Endothelial cell of umbilical vein (primary cell): ENCODE data around the gene ANKRD28. TPM values are rescaled to one million over a fixed set of nuclear protein-coding genes. Genes with fewer than 3 reads are reported as not detected.

Experiments used
- BruUV-seq: library from RNA; stranded (reverse); fragments of 400-500 nt; replicated peaks from 2 replicates; lab custom pipeline; 2021; lab: Mats Ljungman, UMichigan
- CTCF ChIA-PET: fragments of 300-600, 350-600 bp; sonication (Branson Sonifier 250); formaldehyde crosslinking; loops from one replicate; lab custom pipeline; 2021; ENCODE audit warnings: antibody characterized with exemption, inconsistent platforms; lab: Charles Lee
- POLR2A ChIA-PET: fragments of 300-600, 350-600 bp; sonication (Branson Sonifier 250); formaldehyde crosslinking; loops from one replicate; lab custom pipeline; 2021; ENCODE audit warnings: antibody characterized with exemption, inconsistent platforms; lab: Charles Lee
- DNase-seq: peaks from one replicate; pipeline ENCODE4 v3.0.0-alpha.2; 2011; ENCODE audit warnings: low read depth, low spot score
- FAIRE-seq: peaks from 2 replicates; lab custom pipeline; 2011; peaks lifted over from hg19 to GRCh38; lab: Jason Lieb, UNC
- H2AFZ ChIP-seq: 2 replicates; pipeline ENCODE4 v1.6.0; 2012; ENCODE audit warnings: low read depth, low read length, control low read depth, inconsistent platforms
- H3K27ac ChIP-seq: 2 replicates; pipeline ENCODE4 v1.5.1; 2011; ENCODE audit warnings: low read depth, mild to moderate bottlenecking, control low read depth, low read length, moderate library complexity; ENCODE audit not compliant: insufficient read depth
- H3K27me3 ChIP-seq, 2 experiments: 2 replicates each; pipeline versions ENCODE4 v1.6.0 to v1.6.1; 2011; ENCODE audit warnings: low read length in 2 of 2, mixed read lengths in 1 of 2; ENCODE audit not compliant: control insufficient read depth in 2 of 2, insufficient read depth in 2 of 2
- H3K36me3 ChIP-seq, 2 experiments: 2 replicates in 1 of 2; 3 replicates in 1 of 2; pipeline ENCODE4 v1.5.1; 2011; ENCODE audit warnings: low read length in 2 of 2, mild to moderate bottlenecking in 1 of 2, moderate library complexity in 1 of 2; ENCODE audit not compliant: control insufficient read depth in 2 of 2, insufficient read depth in 2 of 2; ENCODE audit errors: extremely low read depth in 1 of 2
- H3K4me1 ChIP-seq: 3 replicates; pipeline ENCODE4 v1.5.1; 2011; ENCODE audit warnings: mild to moderate bottlenecking, low read length; ENCODE audit not compliant: control insufficient read depth, insufficient read depth; ENCODE audit errors: extremely low read depth
- H3K4me2 ChIP-seq: 2 replicates; pipeline ENCODE4 v1.6.1; 2011; ENCODE audit warnings: low read length, control low read depth, mixed read lengths; ENCODE audit not compliant: insufficient read depth
- H3K4me3 ChIP-seq, 3 experiments: fragments of 200-600 bp in 1 of 3; sonication (generic), shearing (Covaris generic) in 1 of 3; replicated peaks in 1 of 3; 2 replicates each; pipeline ENCODE4 v1.5.1; 2011 to 2016; ENCODE audit warnings: control low read depth in 3 of 3, low read length in 3 of 3, mild to moderate bottlenecking in 2 of 3, inconsistent platforms in 1 of 3, low read depth in 1 of 3, moderate library complexity in 1 of 3; ENCODE audit not compliant: insufficient read depth in 1 of 3
- H3K79me2 ChIP-seq: 2 replicates; pipeline ENCODE4 v1.6.0; 2012; ENCODE audit warnings: low read length, inconsistent platforms; ENCODE audit not compliant: control insufficient read depth, insufficient read depth
- H3K9ac ChIP-seq: replicated peaks from 2 replicates; pipeline ENCODE3; 2011; ENCODE audit warnings: low read length, control low read depth; ENCODE audit not compliant: insufficient read depth; ENCODE audit errors: extremely low read depth
- H3K9me1 ChIP-seq: replicated peaks from 3 replicates; pipeline ENCODE4 v1.6.0; 2011; ENCODE audit warnings: mild to moderate bottlenecking, low read length; ENCODE audit not compliant: control insufficient read depth, insufficient read depth; ENCODE audit errors: extremely low read depth
- H3K9me3 ChIP-seq: replicated peaks from 2 replicates; pipeline ENCODE4 v1.5.1; 2012; ENCODE audit warnings: low read length, inconsistent platforms; ENCODE audit not compliant: control insufficient read depth, insufficient read depth
- H4K20me1 ChIP-seq: replicated peaks from 2 replicates; pipeline ENCODE3; 2011; ENCODE audit warnings: mild to moderate bottlenecking, low read length; ENCODE audit not compliant: control insufficient read depth, insufficient read depth; ENCODE audit errors: extremely low read depth
- CTCF ChIP-seq, 2 donors: IDR thresholded peaks; 1 replicate in 1 of 2; 2 replicates in 1 of 2; pipeline ENCODE4 v1.5.1; 2011; ENCODE audit warnings: low read length in 2 of 2, mild to moderate bottlenecking in 2 of 2, moderate library complexity in 2 of 2, control low read depth in 1 of 2, inconsistent platforms in 1 of 2, low read depth in 1 of 2; ENCODE audit not compliant: insufficient read depth in 1 of 2; ENCODE audit errors: extremely low read depth in 1 of 2
- EZH2 ChIP-seq: IDR thresholded peaks from 2 replicates; pipeline ENCODE4 v1.6.1; 2012; ENCODE audit warnings: borderline replicate concordance, low read depth, mild to moderate bottlenecking, moderate library complexity, low read length, inconsistent platforms; ENCODE audit not compliant: severe bottlenecking
- FOS ChIP-seq: IDR thresholded peaks from 2 replicates; pipeline ENCODE4 v1.6.1; 2011; ENCODE audit warnings: mild to moderate bottlenecking, low read length, moderate library complexity, borderline replicate concordance; ENCODE audit not compliant: insufficient read depth
- GATA2 ChIP-seq: IDR thresholded peaks from 2 replicates; pipeline ENCODE4 v1.7.0; 2011; ENCODE audit warnings: low read depth, mild to moderate bottlenecking, moderate library complexity, mixed read lengths, low read length; ENCODE audit not compliant: insufficient read length, insufficient read depth
- JUN ChIP-seq: IDR thresholded peaks from 2 replicates; pipeline ENCODE4 v1.6.1; 2011; ENCODE audit warnings: borderline replicate concordance, low read depth; ENCODE audit not compliant: insufficient read length, insufficient read depth
- MAX ChIP-seq: IDR thresholded peaks from 2 replicates; pipeline ENCODE4 v1.6.1; 2011; ENCODE audit not compliant: insufficient read depth, insufficient read length
- MYC ChIP-seq: IDR thresholded peaks from one replicate; pipeline ENCODE4 v1.6.1; 2011; ENCODE audit warnings: mild to moderate bottlenecking, low read depth, low read length
- POLR2A ChIP-seq: IDR thresholded peaks from 2 replicates; pipeline ENCODE4 v1.6.1; 2012; ENCODE audit warnings: low read depth, mild to moderate bottlenecking, control low read depth, low read length
- POLR2AphosphoS5 ChIP-seq: IDR thresholded peaks from 2 replicates; pipeline ENCODE4 v1.6.1; 2012; ENCODE audit warnings: low read depth, mild to moderate bottlenecking, control low read depth, low read length, moderate library complexity; ENCODE audit not compliant: insufficient read depth
- dilution Hi-C: fragments of 300-500 bp; cut with MboI; formaldehyde crosslinking; loops from one replicate; pipeline ENCODE4 v1.15.0; 2019; ENCODE audit warnings: low sequenced_read_pairs; ENCODE audit not compliant: extremely low pct_ligation_motif_present
- intact Hi-C: fragments of 100-400 bp; cut with micrococcal nuclease; formaldehyde crosslinking; loops from one replicate; pipeline ENCODE4 v1.10.0; 2022
- polyA plus RNA-seq, 4 experiments: library from polyadenylated mRNA; depleted of rRNA in 3 of 4; stranded (reverse) in 3 of 4; unstranded in 1 of 4; fragments of >200 nt; gene quantifications; 2 replicates each; pipeline versions ENCODE4 v1.2.1 to v1.2.3, GENCODE V29; 2011 to 2012; ENCODE audit warnings: missing spikeins in 1 of 4
- total RNA-seq: library from RNA; stranded (reverse); gene quantifications from 2 replicates; pipeline ENCODE4 v1.2.3, GENCODE V29; 2021

Gene ANKRD28
- total and polyA plus RNA-seq, 2 donors (not counting 3 experiments of a cell fraction or from before 2014, with no cell fraction given): 36.7 to 97.3 TPM

DNA sequence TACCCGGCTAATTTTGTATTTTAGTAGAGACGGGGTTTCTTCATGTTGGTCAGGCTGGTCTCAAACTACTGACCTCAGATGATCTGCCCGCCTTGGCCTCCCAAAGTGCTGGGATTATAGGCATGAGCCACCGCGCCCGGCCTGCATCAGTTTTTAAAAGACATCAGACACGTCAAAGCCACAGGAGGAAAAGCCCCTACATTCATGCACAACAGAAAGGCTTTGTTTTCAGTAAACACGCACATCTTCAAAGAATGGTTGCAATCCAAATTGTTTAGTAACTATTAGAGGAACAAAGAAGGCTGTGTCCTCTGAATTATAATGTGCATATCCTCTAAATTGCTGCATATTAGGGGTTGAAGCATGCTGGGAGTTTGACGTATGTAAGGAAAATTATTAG lies 142.9 kb downstream of the ANKRD28 start:
- TF ChIP-seq EZH2 (no peak), POLR2A (no peak), MYC (no peak), MAX (no peak), GATA2 (no peak), FOS (no peak), POLR2AphosphoS5 (no peak), JUN (no peak), CTCF (IDR thresholded peaks at IDR 0.05; ENCODE audit: extremely low read depth in 1 of 2, insufficient read depth in 1 of 2, low read depth in 1 of 2, low read length in 2 of 2) (no peak)
- no peak overlapping the region for H3K27ac ChIP-seq
- no peak for FAIRE-seq
- no peaks in the 10 kb centered on the region for H3K79me2 ChIP-seq
- no peak for DNase-seq
- H4K20me1 ChIP-seq: no peaks in the 10 kb centered on the region
- H3K9me1 ChIP-seq: no peaks in the 10 kb centered on the region
- CTCF ChIA-PET: interaction anchor here (1.2 kb wide), 1 partner anchor 24 kb away, joined by 4 read pairs; no protein-coding TSS in a partner anchor
- no TSS peak for BruUV-seq
- no peak overlapping the region for H3K9ac ChIP-seq
- H2AFZ ChIP-seq: no peak overlapping the region
- H3K4me1 ChIP-seq: no peaks in the 10 kb centered on the region
- POLR2A ChIA-PET: no interaction called here
- H3K4me3 ChIP-seq: no peak overlapping the region
- intact Hi-C loops (no loop called here), dilution Hi-C loops (no loop called here)
- H3K9me3 ChIP-seq: no peaks in the 10 kb centered on the region
- H3K36me3 ChIP-seq: no peaks in the 10 kb centered on the region
- no peak overlapping the region for H3K4me2 ChIP-seq
- H3K27me3 ChIP-seq: no peaks in the 10 kb centered on the region
